Epidermal melanocyte (primary cell): ENCODE data around the gene RTN1.

Experiments used
- DNase-seq: peaks from one replicate; pipeline ENCODE4 v3.0.0; 2011; ENCODE audit warnings: low spot score; ENCODE audit not compliant: insufficient read length

RTN1 gene

GRCh38 chr14:59852350-59852749, 18.2 kb downstream of the RTN1 start:
- no peak for DNase-seq

- DNase-seq, result no peak
Observed at GRCh38 chr14:59850458-59850857, 20.1 kb downstream of the RTN1 start.

GRCh38 chr14:59849411-59850130, 21.0 kb downstream of the RTN1 start:
- no peak for DNase-seq

GRCh38 chr14:59848671-59849070, 21.9 kb downstream of the RTN1 start:
- DNase-seq, result no peak

- no peak for DNase-seq
Observed at GRCh38 chr14:59847711-59848110, 22.9 kb downstream of the RTN1 start.

- DNase-seq, result no peak
Observed at GRCh38 chr14:59846595-59846994, 24.0 kb downstream of the RTN1 start.

- DNase-seq, result no peak
Observed at GRCh38 chr14:59845245-59845644, 25.3 kb downstream of the RTN1 start.

- DNase-seq, result no peak
Observed at GRCh38 chr14:59844186-59844812, 26.3 kb downstream of the RTN1 start.

- no peak for DNase-seq
Observed at GRCh38 chr14:59836116-59836515, 34.5 kb downstream of the RTN1 start.

GRCh38 chr14:59832653-59833294, 37.8 kb downstream of the RTN1 start:
- no peak for DNase-seq

- no peak for DNase-seq
Observed at GRCh38 chr14:59831121-59831730, 39.4 kb downstream of the RTN1 start.

- DNase-seq, result no peak
Observed at GRCh38 chr14:59830338-59830734, 40.2 kb downstream of the RTN1 start.

- DNase-seq, result no peak
Observed at GRCh38 chr14:59829469-59830337, 40.9 kb downstream of the RTN1 start.

- DNase-seq, result no peak
Observed at GRCh38 chr14:59828276-59828675, 42.3 kb downstream of the RTN1 start.

- no peak for DNase-seq
Observed at GRCh38 chr14:59827401-59827800, 43.2 kb downstream of the RTN1 start.

GRCh38 chr14:59826150-59826549, 44.4 kb downstream of the RTN1 start:
- no peak for DNase-seq

- no peak for DNase-seq
Observed at GRCh38 chr14:59823179-59823578, 47.4 kb downstream of the RTN1 start.

GRCh38 chr14:59819446-59820088, 51.0 kb downstream of the RTN1 start:
- no peak for DNase-seq

- DNase-seq, result no peak
Observed at GRCh38 chr14:59816941-59817340, 53.6 kb downstream of the RTN1 start.

GRCh38 chr14:59814988-59815387, 55.6 kb downstream of the RTN1 start:
- DNase-seq, result no peak

GRCh38 chr14:59811815-59812214, 58.8 kb downstream of the RTN1 start:
- no peak for DNase-seq
